DMS153 treated with DMSO at 0.1 percent for 48 hours (cell line): ENCODE data around the gene GSK3B.

ENCODE experiments used
- DNase-seq: peaks from one replicate; lab custom pipeline; 2025; ENCODE audit not compliant: unreplicated experiment; lab: John Stamatoyannopoulos, UW

The GSK3B gene

DNA sequence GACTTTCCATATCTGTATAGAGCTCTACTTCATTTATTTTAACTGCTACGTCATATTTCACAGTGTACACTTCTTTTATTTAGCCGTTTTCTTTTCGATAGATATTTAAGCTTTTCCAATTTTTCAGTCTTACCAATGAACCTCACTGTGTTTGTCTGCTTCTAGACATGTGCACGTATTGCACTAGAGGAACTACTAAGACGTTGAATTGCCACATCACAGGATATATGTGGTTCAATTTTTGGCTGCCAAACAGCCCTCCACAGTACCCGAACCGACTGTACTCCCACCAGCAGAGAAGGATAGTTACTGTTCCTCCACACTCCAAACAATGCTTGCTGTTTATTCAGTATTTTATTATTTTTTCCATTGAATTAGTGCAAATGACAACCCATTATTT lies 310.4 kb downstream of the GSK3B start:
- DNase-seq: no peak

DNA sequence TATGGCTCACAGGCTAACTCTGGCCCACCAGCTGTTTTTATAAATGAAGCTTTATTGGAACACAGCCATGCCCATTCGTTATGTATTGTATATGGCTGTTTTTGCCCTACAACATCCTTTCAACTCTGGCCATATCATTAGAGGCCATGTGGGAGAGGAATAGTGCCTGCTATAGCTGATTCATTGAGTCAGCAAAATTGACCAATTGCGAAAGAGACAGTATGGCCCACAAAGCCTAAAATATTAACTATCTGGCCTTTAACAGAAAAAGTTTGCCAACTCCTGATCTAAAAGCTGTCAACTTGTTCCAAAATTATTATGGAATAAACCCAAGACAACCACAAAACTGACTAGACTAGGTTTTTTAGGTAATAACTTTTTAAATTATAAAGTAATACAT lies 311.0 kb downstream of the GSK3B start:
- DNase-seq: no peak

DNA sequence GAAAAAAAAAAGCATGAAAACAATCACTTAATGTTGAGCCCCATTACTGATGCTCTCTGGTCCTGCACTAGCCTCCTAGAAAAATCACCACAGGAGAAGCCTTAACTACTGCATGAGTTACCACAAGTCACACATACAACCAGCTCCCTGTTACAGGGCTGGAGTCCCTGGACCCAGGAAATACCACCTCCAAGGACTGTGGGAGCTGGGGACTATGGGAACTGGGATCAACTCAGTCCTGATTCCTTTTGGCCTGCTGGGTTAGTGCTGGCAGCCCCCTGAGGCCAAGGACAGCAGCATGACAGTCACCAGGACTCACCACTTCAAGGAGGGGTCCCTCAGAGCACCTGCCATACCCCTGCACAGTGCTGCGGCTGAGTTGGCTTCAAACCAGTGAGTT lies 311.8 kb downstream of the GSK3B start:
- no peak for DNase-seq

DNA sequence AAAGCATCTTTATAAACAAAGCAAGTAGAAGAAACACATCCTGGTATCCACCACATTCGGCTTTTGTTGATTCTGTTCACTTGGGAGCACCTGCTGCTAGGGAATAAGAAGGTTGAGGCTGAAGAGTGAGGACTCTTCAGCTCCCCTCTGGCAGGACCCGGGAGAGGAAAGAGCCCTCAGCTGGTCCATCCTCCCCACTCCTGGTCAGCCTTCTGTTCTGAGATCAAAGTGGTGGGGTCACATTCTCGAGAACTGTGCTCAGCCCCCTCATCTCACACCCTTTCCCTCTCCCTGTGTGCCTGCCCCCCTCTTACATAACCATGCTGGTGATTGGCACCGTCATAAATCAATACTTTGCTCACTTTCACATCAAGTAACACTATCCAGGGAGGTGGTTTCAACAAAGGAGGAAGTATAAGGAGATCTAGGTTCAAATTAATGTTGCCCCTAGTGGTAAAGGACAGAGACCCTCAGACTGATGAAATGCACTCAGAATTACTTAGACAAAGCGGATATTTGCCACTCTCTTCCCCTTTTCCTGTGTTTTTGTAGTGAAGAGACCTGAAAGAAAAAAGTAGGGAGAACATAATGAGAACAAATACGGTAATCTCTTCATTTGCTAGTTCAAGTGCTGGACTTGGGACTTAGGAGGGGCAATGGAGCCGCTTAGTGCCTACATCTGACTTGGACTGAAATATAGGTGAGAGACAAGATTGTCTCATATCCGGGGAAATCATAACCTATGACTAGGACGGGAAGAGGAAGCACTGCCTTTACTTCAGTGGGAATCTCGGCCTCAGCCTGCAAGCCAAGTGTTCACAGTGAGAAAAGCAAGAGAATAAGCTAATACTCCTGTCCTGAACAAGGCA lies 312.7 kb downstream of the GSK3B start, which contains the start of gene NR1I2:
Gene NR1I2 (plus strand): TSS at position 772 of the 869 bp plus-strand sequence.
- DNase-seq: no peak

DNA sequence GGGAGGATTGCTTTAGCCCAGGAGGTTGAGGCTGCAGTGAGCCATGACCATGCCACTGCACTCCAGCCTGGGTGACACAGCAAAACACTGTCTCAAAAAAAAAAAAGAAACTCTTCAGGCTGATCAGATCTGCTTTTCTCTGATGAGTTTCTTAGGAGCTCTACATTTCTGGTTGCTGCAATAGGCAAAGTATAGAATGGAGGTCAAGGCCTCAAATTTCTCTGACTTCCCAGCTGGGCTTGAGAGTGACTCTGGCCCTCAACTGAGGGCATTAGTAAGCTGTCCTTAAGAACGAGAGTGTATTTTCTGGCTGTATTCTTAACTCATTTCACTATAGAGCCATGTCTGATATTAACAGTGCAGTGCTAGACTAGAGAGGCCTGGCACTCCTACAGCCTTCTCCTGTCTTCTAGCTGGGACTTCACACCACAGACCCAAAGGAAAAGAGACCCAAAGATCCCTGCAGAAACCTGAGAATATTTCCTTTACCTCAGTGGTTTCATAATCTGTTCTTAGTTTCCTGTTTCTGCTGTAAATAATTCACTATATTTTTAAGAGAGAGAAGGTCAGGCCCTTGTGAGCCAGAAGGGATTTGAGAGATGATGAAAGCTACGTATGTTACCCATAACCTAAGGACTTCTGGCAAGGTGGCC lies 314.4 kb downstream of the GSK3B start:
- DNase-seq: no peak

DNA sequence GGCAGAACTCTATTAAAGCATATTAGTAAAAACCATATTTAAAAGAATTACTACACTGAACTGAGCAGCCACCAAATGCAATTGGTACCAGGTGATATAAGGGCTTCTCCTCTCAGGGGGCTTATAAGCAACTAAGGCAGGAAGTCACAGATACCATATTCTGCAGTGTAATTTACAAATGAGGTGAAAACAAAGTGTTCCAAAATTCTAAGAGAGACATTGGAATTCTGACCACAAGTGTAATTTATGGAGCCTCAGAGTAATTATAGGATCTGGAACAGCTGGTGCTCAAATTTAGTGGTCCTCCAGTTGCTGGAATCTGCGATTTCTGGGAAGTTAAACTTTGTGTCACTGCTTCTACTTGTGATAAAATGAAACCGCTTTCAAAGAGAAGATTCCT lies 315.4 kb downstream of the GSK3B start:
- DNase-seq: no peak

DNA sequence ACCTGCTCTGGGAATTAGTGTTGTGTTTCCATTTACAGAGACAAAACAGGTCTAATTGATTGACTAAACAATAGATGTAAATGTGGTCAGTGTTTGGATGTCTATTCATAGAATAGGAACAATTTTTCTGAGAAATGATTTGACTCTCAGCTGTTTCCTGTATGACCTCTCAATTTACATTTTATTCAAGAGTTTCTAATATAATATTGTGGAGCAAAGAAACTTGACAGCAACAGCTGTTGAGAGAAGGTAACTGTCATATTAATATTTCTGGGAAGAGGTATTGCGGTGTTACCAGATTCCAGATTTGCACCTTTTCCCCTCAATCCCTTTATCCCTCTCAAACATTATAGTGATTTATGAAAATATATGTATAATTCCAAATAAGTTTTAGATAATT lies 316.1 kb downstream of the GSK3B start:
- DNase-seq: no peak

DNA sequence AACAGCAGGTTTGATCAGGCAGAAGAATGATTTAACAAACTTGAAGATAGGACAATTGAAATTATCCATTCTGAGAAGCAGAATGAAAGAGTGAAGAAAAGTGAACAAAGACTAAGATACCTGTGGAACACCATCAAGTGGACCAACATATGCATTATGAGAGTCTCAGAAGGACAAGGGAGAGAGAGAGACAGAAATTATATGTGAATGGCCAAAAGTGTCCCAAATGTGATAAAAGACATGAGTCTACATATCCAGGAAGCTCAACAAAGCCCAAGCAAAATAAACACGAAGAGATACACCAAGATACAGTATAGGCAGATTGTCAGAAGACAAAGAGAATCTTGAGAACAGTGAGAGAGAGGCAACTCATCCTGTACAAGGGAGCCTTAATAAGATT lies 317.9 kb downstream of the GSK3B start:
- no peak for DNase-seq

DNA sequence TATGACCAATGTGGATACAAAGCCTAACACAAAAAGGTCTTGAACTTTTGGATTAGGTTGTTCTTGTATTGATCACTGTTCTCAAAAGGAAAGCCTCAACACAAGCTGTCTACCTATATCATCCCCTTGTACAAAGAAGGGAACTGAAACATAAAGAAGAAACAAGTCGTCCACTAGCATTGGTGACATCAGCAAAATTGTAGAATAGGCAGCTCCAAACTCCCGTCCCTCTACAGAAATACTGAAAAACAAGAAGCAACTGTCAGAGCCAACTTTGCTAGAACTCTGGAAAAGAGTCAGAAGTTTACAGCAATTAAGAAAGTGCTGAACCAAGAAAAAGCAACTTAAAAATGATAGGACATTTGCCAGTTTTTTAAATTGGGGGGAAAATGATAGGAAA lies 319.8 kb downstream of the GSK3B start:
- DNase-seq: no peak
